ENCODE measurements around the gene AMBRA1. TPM values are rescaled to one million over a fixed set of nuclear protein-coding genes. Genes with fewer than 3 reads are reported as not detected.

The AMBRA1 gene
- total and polyA plus RNA-seq, 2 donors (not counting 3 experiments of a cell fraction or from before 2014, with no cell fraction given), result 18.4 to 32.4 TPM

DNA sequence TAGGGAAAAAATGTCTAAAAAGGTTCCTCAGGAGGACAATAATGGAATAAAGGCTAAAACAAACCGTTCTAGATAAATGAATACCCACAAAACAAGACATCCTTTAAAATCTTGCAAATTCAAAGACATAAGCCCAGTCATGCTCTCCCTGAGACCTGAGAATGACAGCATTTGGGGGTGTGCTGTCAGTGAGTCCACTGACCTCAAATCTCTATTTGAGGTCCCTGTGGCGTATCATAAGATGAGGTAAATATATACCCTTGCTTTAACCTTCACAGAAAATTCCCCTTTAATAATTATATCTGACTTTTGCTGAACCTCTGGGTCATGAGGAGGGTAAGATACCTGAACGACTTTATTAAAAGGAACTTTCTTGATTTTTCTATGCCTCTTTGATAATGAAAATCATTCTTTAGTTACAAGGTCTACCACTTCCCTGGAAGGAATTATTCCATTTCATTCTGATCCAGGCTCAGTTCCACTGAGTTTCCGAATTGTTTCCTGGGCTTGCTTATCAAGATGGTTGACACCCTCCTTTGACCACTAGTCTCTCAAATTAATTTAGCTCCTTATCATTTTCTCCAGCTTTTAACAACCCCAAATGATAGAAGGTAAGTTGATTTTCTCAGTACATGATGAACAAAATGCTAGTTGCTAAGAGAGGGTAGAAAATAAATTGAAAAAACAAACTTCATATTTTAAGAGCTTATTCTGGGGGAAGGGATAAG is 148.5 kb downstream of the AMBRA1 start:
- no peak for DNase-seq (ENCODE audit: low read depth, low spot score)
- intact Hi-C loops (cut with micrococcal nuclease), result no loop called here
- ChIA-PET POLR2A (no interaction called here), CTCF (interaction anchor here (1.0 to 2.4 kb wide), 6 partner anchors 9 to 84 kb away, joined by 3 to 10 read pairs (median 4); no protein-coding TSS in a partner anchor)
- Histone ChIP-seq H3K9me3 (replicated peaks; ENCODE audit: control insufficient read depth, insufficient read depth, low read length) (no peaks in the 10 kb centered on the region), H3K9me1 (replicated peaks; ENCODE audit: control insufficient read depth, extremely low read depth, insufficient read depth, low read length) (no peaks in the 10 kb centered on the region), H3K4me2 (ENCODE audit: insufficient read depth, low read length) (no peak overlapping the region), H4K20me1 (replicated peaks; ENCODE audit: control insufficient read depth, extremely low read depth, insufficient read depth, low read length) (no peaks in the 10 kb centered on the region), H3K4me1 (ENCODE audit: control insufficient read depth, extremely low read depth, insufficient read depth, low read length) (no peaks in the 10 kb centered on the region), H3K79me2 (ENCODE audit: control insufficient read depth, insufficient read depth, low read length) (no peaks in the 10 kb centered on the region), H3K27me3 (ENCODE audit: control insufficient read depth in 2 of 2, insufficient read depth in 2 of 2, low read length in 2 of 2) (no peaks in the 10 kb centered on the region), H3K36me3 (ENCODE audit: control insufficient read depth in 2 of 2, extremely low read depth in 1 of 2, insufficient read depth in 2 of 2, low read length in 2 of 2) (peaks cover 0 to 2% of the 10 kb centered on the region in 2 experiments), H3K27ac (ENCODE audit: insufficient read depth, low read depth, low read length) (no peak overlapping the region), H2AFZ (ENCODE audit: low read depth, low read length) (no peak overlapping the region), H3K4me3 (replicated peaks in 1 of 3; ENCODE audit: insufficient read depth in 1 of 3, low read depth in 1 of 3, low read length in 3 of 3) (no peak overlapping the region), H3K9ac (replicated peaks; ENCODE audit: extremely low read depth, insufficient read depth, low read length) (no peak overlapping the region)
- no TSS peak for BruUV-seq (replicated peaks)
- dilution Hi-C loops (cut with MboI; ENCODE audit: extremely low pct_ligation_motif_present, low sequenced_read_pairs), result no loop called here
- TF ChIP-seq POLR2A (IDR thresholded peaks at IDR 0.05; ENCODE audit: low read depth, low read length) (no peak), GATA2 (IDR thresholded peaks at IDR 0.05; ENCODE audit: insufficient read depth, insufficient read length, low read depth, low read length) (no peak), POLR2AphosphoS5 (IDR thresholded peaks at IDR 0.05; ENCODE audit: insufficient read depth, low read depth, low read length) (no peak), FOS (IDR thresholded peaks at IDR 0.05; ENCODE audit: borderline replicate concordance, insufficient read depth, low read length) (no peak)
- TF ChIP-seq, protein P1, sequence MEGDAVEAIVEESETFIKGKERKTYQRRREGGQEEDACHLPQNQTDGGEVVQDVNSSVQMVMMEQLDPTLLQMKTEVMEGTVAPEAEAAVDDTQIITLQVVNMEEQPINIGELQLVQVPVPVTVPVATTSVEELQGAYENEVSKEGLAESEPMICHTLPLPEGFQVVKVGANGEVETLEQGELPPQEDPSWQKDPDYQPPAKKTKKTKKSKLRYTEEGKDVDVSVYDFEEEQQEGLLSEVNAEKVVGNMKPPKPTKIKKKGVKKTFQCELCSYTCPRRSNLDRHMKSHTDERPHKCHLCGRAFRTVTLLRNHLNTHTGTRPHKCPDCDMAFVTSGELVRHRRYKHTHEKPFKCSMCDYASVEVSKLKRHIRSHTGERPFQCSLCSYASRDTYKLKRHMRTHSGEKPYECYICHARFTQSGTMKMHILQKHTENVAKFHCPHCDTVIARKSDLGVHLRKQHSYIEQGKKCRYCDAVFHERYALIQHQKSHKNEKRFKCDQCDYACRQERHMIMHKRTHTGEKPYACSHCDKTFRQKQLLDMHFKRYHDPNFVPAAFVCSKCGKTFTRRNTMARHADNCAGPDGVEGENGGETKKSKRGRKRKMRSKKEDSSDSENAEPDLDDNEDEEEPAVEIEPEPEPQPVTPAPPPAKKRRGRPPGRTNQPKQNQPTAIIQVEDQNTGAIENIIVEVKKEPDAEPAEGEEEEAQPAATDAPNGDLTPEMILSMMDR (IDR thresholded peaks at IDR 0.05; ENCODE audit: extremely low read depth in 1 of 2, insufficient read depth in 1 of 2, low read depth in 1 of 2, low read length in 2 of 2), result no peak
- no peak for FAIRE-seq
